Adrenal gland (tissue), 5 donors: ENCODE results near the gene DPYD.

Experiments used
- CTCF ChIP-seq, 6 experiments: fragments of 450-650 bp in 4 of 6; fragments of 200-600 bp in 2 of 6; sonication (generic) in 1 of 6; IDR thresholded peaks; 1 replicate in 5 of 6; 2 replicates in 1 of 6; pipeline versions ENCODE4 v1.5.1 to v1.8.0; 2016 to 2021; ENCODE audit warnings: antibody characterized with exemption in 6 of 6, mild to moderate bottlenecking in 2 of 6, moderate library complexity in 1 of 6
- POLR2A ChIP-seq, 2 donors: fragments of 450-650 bp; IDR thresholded peaks; one replicate each; pipeline ENCODE4 v1.6.1; 2017; ENCODE audit warnings: antibody characterized with exemption in 2 of 2, mild to moderate bottlenecking in 2 of 2, moderate library complexity in 1 of 2
- donor health status: DM: no; HTN: no; CAD: no.

GRCh38 chr1:97570691-97571090 lies 350.1 kb downstream of the DPYD start:
- no peak for TF ChIP-seq POLR2A (IDR thresholded peaks at IDR 0.05)
- no peak for TF ChIP-seq CTCF (IDR thresholded peaks at IDR 0.05)
